H54 (cell line): Measurements from ENCODE around the gene TOP3B.
A peak's percentile ranks its signal among the peaks of the same experiment; 100 is the strongest.

Experiments
- DNase-seq: peaks from one replicate; pipeline ENCODE4 v3.0.0; 2011; ENCODE audit warnings: low spot score, mixed read lengths; ENCODE audit not compliant: insufficient read length
- FAIRE-seq: peaks from 3 replicates; lab custom pipeline; 2011; peaks lifted over from hg19 to GRCh38; lab: Jason Lieb, UNC
- POLR2A ChIP-seq: IDR thresholded peaks from 2 replicates; pipeline ENCODE4 v1.6.1; 2011; ENCODE audit warnings: low read depth, mild to moderate bottlenecking, low read length

The TOP3B gene

DNA sequence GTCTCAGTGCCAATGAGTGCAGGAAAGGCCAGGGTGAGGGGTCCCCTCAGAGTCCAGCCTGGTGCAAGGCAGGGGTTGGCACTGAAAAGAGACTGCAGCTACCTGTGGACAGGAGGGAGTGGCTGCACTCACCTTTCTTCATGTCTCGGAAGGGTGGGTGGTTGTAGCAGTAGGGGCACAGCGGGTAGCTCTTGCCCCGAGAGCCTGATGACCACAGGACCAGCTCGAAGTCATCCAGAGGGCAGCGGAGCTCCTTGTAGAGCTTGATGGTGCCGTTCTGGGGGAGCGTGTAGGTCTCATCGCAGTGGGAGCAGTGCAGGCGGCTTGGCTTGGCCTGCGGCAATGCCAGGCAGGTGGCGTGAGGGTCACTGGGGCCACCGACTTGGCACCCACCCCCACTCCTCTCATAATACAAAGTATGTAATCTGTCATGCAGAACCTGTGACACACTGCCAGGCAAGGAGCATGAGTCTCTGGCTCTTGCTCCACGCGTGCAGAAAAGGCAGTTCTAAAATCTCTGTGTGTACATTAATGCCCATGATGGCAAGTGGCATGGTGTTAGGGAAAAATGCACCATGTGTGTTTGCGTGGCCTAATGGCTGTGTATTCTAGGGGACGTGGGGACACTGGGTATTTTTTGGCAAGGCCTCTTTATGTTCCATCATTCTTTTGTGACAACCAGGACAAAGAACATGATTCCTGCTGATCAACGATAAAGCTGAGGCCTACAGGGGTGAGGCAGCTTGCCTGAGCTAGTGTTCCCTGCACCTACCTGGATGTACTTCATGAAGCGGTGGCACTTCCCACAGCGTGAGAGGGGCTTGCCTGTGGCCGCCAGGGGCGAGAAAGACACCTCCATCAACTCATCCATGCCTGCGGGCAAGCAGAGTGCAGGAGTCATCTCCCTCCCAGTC is 24.0 kb downstream of the TOP3B start:
- FAIRE-seq (no peak), DNase-seq (no peak)
- no peak for TF ChIP-seq POLR2A

DNA sequence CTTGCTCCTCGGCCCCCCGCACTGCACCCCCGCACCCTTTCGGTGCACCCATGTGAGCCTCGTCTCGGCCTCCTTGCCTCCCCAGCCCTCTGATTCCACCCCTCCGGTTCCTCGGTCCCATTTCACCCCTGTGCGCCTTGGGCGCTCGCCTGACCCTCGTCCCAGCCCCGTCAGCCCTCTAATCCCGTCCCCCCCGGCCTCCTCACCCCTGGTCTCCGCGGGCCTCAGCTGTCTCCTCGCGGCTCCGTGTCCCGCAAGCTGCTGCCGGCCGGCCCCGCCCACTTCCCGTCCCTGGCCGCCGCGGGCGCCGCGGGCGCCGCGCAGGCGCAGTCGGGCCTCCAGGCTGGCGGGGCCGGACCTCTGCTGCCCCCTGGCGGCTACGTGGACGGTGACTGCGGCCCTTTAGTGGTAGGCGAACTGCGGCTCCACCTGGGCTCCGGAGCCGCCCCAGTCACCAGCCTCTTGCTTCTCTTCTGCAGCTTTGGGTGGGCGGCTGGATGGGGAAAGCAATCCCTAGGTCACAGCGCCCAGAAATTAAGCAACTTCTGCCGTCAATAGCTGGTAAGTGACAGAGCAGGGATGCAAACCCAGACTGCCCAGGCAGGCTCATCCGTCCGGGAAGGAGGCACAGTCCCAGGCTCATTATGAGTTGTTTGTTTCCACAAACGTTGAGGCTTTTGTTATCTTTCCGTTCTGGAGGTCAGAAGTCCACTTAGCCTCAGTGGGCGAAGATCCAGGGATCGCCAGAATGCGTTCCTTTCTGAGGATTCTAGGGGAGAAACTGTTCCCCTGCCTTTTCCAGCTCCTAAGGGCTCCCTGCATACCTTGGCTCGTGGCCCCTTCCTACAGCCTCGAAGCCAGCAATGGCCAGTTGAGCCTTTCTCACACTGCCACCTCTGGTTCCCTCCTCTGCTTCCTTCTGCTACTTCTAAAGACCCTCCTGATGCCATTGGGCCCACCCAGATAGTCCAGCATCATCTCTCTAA is 29.7 kb downstream of the TOP3B start, which contains the start of gene PPM1F:
TSS of gene PPM1F (minus strand) at position 263 of the 986 bp plus-strand sequence. CDS start 6,800 bp downstream, outside the sequence.
- FAIRE-seq (no peak), DNase-seq (peak; percentile 73)
- TF ChIP-seq POLR2A = peak; percentile 53; the same call in 1 of the 2 replicates

DNA sequence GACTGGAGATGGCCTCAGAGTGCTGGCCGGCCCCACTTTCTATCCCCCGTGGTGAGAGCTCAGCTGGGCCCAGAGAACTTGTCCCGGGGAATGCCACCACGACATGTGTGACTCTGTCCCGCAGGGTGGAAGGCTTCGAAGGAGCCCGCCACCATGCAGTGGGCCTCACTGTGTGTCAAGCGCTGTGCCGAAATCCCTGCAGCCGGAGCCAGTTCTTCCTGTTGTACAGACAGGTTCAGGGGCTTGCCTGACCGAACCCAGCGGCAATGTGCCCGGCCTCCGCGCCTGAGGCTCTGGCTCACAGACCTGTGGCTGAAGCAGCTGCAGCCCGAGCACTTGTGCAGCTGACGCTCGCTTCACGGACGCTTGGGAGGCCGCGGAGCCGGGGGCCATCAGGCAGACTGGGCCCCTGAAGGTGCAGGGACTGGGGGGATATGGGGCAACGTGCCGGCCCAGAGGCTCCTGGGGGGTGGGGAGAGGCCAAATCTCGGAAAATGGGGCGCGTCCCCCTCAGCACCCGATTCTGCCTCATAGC is 30.6 kb downstream of the TOP3B start:
- FAIRE-seq (no peak), DNase-seq (no peak)
- TF ChIP-seq POLR2A = no peak

DNA sequence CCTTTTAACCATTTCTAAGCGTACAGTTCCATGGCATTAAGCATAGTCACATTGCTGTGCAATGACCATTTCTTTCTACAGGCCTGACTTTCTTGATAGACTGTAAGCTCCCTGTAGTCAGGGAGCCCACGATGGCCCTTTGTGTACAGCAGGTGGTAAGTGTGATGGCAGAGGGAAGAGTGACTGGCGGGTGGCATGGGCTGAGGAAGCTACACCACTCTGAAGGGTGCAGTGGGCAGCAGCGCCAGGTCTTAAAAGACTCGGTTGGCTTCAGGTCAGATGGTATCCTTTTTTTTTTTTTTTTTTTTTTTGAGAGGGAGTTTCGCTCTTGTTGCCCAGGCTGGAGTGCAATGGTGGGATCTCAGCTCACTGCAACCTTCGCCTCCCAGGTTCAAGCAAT is 31.5 kb downstream of the TOP3B start:
- DNase-seq = no peak
- no peak for TF ChIP-seq POLR2A
- no peak for FAIRE-seq

DNA sequence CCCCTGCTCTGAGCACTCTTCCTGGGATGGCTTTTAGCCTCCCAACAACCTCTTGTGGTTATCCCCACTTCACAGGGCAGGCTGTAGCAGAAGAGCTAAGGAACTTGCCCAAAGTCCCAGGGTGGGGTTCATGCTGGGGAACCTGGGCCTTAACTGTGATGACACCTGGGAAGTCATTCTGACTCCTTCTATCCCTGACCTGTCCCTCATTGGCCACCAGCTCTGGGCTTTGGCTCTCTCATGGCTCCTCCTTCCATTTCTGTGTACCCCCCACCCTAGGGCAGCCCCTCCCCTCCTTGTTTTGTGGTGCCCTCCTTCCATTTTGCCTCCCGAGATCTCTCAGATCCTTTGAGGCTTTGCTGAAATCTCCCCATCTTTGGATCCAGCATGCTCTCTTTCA is 32.6 kb downstream of the TOP3B start:
- DNase-seq = no peak
- TF ChIP-seq POLR2A = no peak
- FAIRE-seq = no peak

DNA sequence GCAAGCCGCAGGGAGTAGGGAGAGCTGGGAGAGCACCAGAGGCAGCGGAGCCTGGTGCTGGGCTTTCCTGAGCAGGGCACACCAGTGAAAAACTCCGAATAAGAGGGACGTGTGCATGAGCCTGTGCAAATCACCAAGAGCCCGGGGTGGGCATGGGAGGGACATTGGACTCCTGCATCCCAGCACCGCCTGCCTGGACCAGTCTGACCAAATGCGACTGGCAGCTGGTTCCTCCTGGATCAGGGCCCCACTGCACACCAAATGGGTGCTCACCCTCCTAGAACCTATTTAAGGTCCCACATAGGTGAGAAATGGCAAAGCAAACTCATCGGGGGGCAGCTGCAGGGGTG is 33.0 kb downstream of the TOP3B start:
- FAIRE-seq = no peak

DNA sequence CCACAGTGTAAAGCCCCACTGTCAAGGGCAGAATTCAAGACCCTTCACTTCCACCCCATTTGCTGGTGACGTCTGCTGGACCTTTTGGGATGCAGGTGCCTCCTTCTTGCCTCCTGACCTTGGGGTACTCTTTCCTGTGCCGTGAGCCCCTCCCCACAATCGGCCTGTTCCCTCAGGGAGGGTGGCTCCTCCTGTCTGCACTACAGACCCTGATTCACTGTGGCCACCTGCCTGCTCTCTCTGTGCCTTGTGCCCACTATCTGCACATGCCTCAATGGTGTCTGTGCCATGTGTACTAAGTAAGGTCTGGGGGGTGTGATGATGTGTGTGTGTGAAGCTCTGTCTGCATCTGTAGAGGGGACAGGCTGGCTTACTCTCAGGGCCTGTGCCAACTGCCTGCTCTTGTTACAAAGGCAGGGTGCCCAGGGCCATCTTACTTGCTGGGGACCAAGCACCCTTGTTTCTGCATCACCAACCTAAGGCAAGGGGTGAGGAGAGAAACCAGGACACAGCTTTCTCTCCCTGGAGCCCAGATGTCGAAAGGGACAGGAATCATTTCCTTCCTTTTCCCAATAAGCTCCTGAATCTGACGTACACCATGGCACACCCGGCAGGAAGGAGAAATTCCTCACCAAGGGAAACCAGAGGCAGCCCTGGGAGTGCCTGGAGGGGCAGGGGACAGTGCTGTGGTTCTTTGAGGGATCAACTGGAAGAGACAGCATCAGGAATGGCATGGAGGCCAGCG is 33.6 kb downstream of the TOP3B start:
- TF ChIP-seq POLR2A = no peak
- DNase-seq (no peak), FAIRE-seq (no peak)

More for the DNA sequence above, 33.0 kb downstream of the TOP3B start:
- DNase-seq = no peak
- no peak for TF ChIP-seq POLR2A

DNA sequence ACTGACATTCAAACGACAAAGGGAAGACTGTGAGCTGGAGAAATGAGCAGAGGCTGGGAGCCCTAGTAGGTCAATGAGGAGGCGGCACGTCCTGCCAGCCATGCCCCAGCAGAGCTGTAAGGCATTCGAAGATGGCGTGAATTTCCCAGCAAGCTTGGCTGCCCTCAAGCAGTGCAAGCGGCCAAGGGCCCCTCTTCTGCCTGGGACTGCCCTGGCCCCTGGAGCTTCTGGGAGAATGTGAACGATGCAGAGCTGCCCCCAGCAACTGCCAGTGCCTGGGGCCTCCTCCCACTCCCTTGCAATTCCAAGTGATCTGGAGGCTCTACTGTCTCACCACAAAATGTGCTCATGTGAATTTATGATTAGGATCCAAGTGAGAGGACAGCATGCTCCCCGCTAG is 34.2 kb downstream of the TOP3B start:
- TF ChIP-seq POLR2A = no peak
- FAIRE-seq = no peak
- no peak for DNase-seq

DNA sequence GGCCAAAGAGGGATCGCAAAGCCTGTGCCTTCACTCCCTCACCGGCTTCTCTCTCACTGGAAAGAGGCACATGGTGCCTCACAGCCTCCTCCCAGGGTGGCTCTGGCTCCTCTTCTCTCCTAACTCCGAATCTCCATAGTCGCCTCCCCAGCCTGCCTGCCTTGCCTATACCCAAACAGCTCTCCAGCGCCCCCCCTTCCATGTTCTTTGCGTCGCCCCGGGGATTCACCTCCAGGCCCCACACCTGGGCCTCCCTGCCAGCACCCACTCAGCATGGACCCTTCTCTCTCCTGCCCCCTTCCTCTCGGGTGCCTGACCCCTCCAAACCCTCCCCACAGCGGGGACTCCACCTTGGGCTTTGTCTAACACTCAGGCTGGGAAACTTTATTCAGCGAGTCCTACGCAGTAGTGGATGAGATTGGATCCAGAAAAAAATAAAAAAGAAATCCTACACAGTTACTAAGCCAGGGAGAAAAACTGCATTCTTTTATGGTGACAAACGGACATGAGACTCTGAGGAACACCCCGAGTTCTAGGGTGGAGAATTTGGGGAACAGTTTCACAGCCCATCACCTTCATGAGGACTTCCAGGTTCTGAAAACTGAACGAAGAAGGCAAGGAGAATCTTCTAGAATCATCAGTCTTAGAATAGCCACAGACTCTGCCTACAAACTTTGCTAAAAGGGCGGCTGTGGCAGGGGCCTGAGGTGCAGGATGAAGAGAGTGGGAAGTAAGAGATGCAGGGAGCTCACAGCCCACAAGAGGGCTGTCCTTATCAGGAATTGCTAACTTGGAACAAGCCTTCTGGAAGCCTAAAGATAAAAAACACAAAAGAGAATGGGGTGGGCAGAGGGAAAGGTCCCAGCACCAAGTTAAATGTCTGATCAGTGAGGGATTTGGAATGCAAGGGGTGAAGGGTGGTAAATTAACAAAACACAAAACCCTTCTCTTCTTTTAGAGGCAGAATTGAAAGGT is 35.3 kb downstream of the TOP3B start:
- FAIRE-seq = no peak
- TF ChIP-seq POLR2A = no peak
- DNase-seq = no peak

DNA sequence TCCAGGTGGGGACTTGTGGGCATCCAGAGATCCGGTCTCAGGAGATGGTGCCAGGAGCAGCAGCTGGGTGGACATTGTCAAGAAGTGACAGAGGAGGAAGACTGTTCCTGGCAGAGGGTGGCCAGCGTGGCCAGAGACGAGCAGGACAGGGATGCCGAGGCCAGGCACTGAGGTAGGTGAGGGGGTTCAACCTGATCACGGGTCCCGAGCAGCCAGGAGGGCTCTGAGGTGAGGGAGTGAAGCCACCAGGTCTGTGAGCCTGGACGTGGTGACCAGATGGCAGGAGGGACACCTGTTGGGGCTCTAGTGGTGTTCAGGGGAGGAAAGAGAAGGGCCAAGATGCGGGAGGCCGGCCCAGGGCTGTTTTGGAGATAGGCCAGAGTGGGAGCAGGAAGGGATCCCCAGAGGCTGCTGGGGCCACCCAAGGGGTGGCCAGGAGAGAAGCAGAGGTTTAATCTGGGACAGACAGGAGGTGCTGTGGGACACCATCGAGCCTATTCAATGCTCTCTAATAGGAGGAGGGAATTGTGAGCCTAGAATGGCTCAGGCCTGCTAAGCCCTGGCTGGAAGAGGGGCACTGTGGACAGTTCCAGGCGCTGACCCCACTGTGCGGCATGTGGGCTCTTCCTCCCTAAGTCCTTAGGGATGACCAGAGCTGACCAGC is 36.2 kb downstream of the TOP3B start:
- no peak for DNase-seq
- no peak for FAIRE-seq
- TF ChIP-seq POLR2A = no peak

DNA sequence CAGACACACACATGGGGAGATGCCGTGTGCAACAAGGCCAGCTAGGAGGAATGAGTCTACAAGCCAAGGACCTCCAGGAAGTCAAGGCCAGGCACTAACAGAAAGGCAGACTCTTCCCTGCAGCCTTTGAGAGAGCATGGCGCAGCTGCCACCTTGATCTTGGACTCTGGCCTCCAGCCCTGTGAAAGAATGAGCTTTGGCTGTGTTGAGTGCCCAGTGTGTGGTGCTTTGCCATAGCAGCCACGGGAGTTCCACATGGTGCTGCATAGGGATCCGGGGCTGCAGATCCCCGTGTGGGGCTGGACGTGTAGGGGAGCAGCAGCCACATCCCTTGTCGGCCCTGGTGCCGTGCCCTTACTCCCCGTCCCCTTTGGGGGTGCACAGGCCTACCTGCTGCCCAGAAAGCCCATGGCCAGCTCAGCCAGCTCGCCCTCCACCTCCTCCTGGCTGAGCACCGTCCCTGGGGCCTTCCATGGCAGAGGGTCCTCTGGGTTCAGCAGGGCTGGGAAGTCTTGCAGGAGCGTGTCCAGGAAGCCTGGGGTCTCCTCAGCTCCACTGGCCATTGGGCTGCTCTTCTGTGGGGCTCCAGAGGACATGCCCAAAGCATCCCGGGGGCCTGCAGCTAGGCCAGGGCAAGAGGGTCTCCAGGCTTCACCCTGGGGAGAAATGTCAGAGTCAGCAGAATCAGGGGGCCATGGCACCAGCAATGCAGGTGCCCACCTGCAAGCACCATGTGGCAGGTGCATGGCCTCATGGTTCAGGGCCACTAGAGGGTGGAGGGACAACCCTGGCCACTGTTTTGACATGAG is 36.9 kb downstream of the TOP3B start:
- no peak for FAIRE-seq
- TF ChIP-seq POLR2A = no peak
- DNase-seq = no peak

DNA sequence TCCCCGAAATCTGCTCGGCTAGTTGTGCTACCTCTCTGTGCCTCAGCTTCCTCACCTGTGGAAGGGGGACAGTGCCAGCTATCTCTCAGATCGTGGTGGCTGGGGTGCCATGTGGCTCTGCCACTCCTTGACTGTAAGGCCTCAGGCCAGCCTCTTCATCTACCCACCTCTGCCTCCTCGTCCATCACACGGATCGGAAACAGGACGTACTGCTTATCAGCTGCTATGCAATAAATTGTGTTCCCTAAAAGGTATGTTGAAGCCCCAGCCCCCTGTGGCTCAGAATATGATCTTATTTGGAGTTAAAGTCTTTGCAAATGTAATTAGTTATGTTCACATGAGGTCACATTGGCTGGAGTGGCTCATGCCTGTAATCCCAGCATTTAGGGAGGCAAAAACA is 37.7 kb downstream of the TOP3B start:
- no peak for FAIRE-seq
- DNase-seq = no peak
- TF ChIP-seq POLR2A = no peak
